ENCODE results near the gene GGTA1.
A peak's percentile ranks its signal among the peaks of the same experiment; 100 is the strongest.
"Not testable (repeated sequence)": the region's sequence is repeated elsewhere in the genome, so short reads cannot be mapped to it uniquely, and the experiment has no call there.

GGTA1 gene

GRCh38 chr9:121499427-121500164 is at the start of gene GGTA1:
TSS of gene GGTA1 (minus strand) at chr9:121499844. CDS start at chr9:121467922, 31,922 bp downstream.
- no peak for DNase-seq (ENCODE audit: low read depth in 2 of 2)

GRCh38 chr9:121548666-121549065 is 49.0 kb upstream of the GGTA1 start:
- DNase-seq (ENCODE audit: low read depth in 2 of 2): no peak

GRCh38 chr9:121545875-121546423 is 46.3 kb upstream of the GGTA1 start:
- DNase-seq (ENCODE audit: low read depth in 2 of 2): peak; percentile 14 to 20

GRCh38 chr9:121545150-121545874 is 45.7 kb upstream of the GGTA1 start:
- no peak for DNase-seq (ENCODE audit: low read depth in 2 of 2)

- DNase-seq (ENCODE audit: low read depth in 2 of 2): no peak
Measured at GRCh38 chr9:121542025-121542424, 42.4 kb upstream of the GGTA1 start.

DNA sequence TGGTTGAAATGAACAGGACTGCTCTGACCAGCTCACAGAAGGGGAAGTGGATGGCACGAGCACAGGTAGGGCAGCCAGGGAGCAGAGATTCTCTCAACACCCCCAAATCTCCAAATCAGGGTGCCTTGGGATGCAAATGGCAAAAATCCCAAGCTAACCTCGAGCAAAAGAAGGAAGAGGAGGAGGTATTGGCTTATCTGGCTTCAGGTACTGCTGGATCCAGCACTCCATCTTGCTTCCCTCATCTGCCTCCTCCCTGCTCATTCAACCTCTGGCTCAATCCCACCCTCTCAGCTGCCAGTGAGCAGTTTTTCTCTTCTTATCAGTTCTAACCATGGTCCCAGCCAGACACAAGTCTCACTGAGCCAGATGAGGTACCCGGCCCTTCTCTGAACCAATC is 41.6 kb upstream of the GGTA1 start:
- DNase-seq (ENCODE audit: low read depth in 2 of 2): no peak

- DNase-seq (ENCODE audit: low read depth in 2 of 2): no peak
Measured at GRCh38 chr9:121538221-121538620, 38.6 kb upstream of the GGTA1 start.

DNA sequence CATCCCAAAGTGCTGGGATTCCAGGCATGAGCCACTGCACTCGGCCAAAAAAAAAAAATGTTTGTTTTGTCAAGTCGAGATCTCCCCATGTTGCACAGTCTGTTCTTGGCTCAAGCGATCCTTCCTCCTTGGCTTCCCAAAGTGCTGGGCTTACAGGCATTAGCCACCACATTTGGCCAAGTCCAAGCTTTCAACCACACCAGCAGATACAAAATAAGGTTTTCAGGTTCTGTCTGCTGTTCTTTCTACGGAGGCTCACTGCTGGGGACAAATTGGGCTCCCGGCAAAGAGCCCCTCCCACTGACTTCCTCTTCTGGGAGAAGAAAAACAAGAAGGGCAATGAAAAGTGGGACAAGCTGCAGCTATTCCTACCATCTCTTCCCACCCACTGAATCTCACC is 37.6 kb upstream of the GGTA1 start:
- no peak for DNase-seq (ENCODE audit: low read depth in 2 of 2)

DNA sequence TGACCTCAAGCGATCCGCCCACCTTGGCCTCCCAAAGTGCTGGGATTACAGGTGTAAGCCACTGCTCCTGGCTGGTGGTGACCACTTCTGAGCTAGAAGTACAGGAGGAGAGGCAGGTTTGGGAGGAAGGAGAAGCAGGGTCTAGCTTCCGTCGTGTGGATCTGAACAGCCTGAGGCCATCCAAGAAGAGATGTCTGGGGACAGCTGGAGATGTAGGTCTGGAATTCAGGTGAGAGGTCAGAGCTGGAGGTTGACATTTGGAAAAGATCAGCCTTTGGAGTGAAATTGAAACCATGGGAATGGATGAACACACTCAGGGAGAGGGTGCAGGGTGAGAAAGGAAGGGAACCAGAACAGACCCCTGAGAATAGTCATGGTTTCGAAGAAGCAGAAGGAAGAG is 33.2 kb upstream of the GGTA1 start:
- no peak for DNase-seq (ENCODE audit: low read depth in 2 of 2)

- DNase-seq (ENCODE audit: low read depth in 2 of 2): no peak
Measured at GRCh38 chr9:121529237-121529987, 29.8 kb upstream of the GGTA1 start.

DNA sequence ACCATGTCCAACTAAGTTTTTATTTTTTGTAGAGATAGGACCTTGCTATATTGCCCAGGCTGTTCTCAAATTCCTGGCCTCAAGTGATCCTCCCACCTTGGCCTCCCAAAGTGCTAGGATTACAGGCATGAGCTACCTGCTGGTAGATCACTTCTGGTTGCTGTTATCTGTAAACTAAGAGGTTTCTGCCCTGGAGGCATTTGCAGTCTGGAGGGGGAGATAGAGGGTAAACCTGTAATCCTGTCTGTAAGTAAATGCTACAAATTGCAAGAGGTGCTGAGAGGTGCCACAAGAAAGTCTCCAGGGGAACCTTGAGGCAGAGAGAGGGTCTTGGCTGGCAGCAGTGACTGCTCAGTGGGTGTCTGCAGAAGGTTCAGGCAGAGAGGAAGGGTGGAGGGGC is 29.0 kb upstream of the GGTA1 start:
- DNase-seq (ENCODE audit: low read depth in 2 of 2): no peak

GRCh38 chr9:121527371-121527770 is 27.7 kb upstream of the GGTA1 start:
- DNase-seq (ENCODE audit: low read depth in 2 of 2): no peak

GRCh38 chr9:121519688-121520087 is 20.0 kb upstream of the GGTA1 start:
- not testable (repeated sequence) for DNase-seq (ENCODE audit: low read depth in 2 of 2)

GRCh38 chr9:121518634-121519033 is 19.0 kb upstream of the GGTA1 start:
- DNase-seq (ENCODE audit: low read depth in 2 of 2): no peak

DNA sequence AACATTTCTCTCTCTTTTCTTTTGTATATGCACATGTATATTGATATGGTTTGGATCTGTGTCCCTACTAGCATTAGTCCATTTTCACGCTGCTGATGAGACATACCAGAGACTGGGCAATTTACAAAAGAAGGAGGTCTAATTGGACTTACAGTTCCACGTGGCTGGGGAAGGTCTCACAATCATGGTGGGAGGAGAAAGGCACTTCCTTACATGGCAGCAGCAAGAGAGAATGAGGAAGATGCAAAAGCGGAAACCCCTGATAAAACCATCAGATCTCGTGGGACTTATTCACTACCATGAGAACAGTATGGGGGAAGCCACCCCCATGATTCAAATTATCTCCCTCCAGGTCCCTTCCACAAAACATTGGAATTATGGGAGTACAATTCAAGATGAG is 13.5 kb upstream of the GGTA1 start:
- DNase-seq (ENCODE audit: low read depth in 2 of 2): not testable (repeated sequence)

GRCh38 chr9:121510766-121511550 is 11.3 kb upstream of the GGTA1 start:
- DNase-seq (ENCODE audit: low read depth in 2 of 2): no peak

GRCh38 chr9:121509180-121509579 is 9.5 kb upstream of the GGTA1 start:
- DNase-seq (ENCODE audit: low read depth in 2 of 2): no peak

- DNase-seq (ENCODE audit: low read depth in 2 of 2): no peak
Measured at GRCh38 chr9:121508415-121508814, 8.8 kb upstream of the GGTA1 start.

- no peak for DNase-seq (ENCODE audit: low read depth in 2 of 2)
Measured at GRCh38 chr9:121505903-121506735, 6.5 kb upstream of the GGTA1 start.

GRCh38 chr9:121503444-121503843 is 3.8 kb upstream of the GGTA1 start:
- no peak for DNase-seq (ENCODE audit: low read depth in 2 of 2)

GRCh38 chr9:121500165-121500478 is 478 bp upstream of the GGTA1 start:
- DNase-seq (ENCODE audit: low read depth in 2 of 2): no peak
